ENCODE results near the gene ZNF654.
"Not testable (repeated sequence)": the region's sequence is repeated elsewhere in the genome, so short reads cannot be mapped to it uniquely, and the experiment has no call there.

The ZNF654 gene

DNA sequence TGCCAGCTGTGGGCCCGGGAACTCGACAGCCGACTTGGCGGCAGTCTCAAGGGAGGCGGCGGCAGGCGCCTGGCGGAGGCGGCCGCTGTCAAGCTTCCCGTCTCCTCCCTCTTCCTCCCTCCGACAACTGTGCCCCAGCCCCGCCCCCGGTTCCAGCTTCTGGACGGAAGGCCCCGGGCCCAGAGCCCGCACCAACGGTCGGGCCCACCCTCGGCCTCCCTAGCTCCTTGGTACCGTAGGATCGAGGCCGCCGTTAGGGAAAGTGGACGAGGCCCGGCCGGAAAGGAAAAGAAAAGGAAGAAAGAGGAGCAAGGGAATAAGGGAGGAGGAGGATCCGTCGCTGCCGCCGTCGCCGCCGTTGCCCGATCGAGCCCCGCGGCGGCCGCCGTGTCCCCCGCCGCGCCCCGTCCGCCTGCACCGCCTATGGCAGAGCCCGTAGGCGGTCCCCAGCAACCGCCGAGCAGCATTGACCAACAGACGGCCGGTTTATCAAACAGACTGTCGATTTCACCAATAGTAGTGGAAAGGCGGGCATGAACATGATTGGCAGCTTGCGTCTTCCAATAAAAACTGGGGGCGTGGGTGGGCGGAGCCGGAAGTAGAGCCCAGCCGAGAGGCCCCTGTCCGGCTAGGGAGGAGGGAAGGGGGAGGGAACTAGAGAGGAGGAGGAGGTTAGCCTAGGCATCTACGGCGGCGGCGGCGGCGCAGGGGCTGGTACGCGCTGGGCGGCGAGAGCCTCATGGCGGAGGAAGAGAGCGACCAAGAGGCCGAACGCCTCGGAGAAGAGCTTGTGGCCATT lies at the start of gene ZNF654, which contains the start of gene CGGBP1:
Gene ZNF654 (plus strand): TSS at position 675 of the 799 bp plus-strand sequence. CDS start 65 bp downstream, at position 740.
Gene CGGBP1 (minus strand): TSS at position 425 of the 799 bp plus-strand sequence. CDS start 3,029 bp downstream, outside the sequence.
- peak; percentile 93 to 96 for DNase-seq

DNA sequence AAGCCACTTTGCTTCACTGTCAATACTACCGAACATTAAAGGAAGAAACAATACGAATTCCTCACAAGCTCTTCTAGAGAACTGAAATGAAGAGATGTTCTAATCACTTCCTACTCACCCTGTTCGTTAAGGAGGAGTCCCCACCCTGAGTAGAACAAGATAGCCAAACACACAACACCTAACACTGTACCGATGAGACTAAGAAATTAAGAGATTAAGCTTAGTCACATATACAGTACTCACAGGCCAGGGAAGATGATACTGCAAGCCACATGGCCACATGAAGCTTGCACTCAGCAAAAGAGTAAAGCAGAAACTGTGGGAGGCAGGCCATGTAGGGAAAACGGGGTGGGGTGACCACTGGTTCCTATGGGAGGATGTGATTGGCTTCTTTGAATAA lies 48.2 kb upstream of the ZNF654 start:
- no peak for DNase-seq

DNA sequence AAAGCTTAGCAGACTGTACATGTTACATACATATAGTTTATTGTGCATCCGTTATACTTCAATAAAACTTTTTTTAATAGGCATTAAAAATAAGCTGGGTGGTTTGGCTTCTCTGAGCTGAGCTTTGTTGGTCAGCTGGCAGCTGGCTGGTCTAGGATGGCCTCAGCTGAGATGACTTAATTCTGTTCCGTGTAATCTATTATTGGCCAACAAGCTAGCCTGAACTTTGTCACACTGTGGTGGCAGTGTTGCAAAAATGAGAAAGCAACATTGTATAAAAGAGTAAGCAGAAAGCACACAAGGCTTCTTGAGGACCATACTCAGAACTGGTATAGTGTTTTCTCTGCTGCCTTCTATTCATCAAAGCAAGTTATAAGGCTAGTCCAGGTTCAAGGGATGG lies 45.5 kb upstream of the ZNF654 start:
- DNase-seq, result no peak

DNA sequence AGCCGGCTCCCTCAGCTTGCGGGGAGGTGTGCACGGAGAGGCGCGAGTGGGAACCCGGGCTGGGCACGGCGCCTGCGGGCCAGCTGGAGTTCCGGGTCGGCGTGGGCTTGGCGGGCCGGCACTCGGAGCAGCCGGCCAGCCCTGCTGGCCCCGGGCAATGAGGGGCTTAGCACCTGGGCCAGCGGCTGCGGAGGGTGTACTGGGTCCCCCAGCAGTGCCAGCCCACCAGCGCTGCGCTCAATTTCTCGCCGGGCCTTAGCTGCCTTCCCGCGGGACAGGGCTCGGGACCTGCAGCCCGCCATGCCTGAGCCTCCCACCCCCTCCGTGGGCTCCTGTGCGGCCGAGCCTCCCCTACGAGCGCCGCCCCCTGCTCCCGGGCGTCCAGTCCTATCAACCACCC lies 43.4 kb upstream of the ZNF654 start:
- DNase-seq, result not testable (repeated sequence)

DNA sequence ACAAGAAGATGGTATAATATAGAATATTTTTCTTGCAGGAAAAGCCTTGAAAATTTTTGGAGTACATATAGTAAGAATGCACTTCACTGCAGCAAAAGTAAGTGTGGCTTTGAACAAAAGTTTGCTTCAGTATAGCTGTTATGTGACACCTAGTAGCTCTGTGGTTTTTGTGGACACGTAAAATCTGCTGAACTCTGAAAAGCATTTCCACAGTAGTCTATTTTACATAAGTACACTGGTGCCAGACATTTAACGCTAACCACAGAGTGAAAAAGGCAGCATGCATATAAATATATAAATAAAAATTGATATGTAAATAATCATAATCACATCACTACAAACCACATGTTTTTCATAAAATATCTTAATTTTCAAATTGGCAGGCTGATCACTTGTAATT lies 40.0 kb upstream of the ZNF654 start:
- peak; percentile 79 to 83 for DNase-seq

DNA sequence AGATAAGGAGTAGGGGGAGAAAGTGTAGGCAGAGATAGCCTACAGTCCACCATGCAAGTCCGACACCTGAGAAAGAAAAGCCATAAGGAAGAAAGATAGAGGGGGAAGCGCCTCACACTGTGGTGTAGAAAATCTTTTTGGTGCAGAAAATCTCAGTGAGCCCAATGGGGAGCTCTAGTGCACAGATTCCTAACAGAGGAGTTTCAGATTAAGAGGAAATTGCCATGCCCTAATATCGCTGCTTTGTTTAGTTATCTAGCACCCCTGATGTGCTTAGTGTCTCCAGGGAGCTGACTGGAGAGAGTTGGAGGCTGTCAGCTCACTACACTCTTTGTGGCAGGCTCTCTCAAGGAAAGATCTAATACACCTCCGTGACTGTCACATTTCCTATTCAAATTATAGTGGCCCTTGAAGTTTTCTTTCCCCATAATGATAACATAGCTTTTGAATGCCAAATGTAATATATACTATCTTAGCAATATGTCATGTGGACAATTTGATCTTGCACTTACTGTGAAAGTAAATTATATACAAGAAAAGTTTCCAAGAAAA lies 34.0 kb upstream of the ZNF654 start:
- no peak for DNase-seq

DNA sequence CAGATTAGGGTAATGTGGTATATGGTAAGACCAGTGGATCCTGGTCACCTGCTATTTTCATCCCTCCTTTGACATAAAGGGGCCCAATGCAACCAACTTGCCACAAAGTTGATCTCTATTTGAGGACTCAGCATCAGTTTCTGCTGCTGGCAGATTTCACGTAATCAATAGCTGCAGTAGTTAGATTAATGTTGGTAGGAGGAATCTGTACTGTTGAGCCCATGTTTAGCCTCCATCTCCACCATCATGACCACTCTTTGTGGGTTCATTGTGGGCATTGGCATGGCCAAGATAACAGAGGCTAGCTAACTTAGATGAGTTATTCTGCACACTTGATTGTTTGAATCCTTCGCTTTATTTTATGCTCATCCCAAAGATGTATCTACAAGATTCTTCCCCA lies 30.2 kb upstream of the ZNF654 start:
- no peak for DNase-seq

DNA sequence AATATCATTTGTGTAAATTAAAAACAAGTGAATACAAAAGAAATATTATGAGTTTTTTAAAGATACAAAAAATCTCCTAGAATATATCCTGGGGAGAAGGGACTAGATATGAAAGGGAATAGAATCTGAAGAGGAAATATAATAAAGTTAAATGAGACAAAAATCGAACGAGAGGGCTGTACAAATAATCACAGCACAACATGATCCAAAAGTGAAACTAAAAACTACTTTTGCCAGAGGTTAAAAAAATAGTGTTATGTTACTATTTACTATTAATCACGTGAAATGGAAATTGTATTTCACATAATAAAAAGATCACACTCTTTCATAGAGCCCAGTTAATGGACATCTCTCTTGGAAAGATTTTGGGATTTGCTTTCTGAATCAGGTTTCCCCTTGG lies 28.8 kb upstream of the ZNF654 start:
- no peak for DNase-seq

DNA sequence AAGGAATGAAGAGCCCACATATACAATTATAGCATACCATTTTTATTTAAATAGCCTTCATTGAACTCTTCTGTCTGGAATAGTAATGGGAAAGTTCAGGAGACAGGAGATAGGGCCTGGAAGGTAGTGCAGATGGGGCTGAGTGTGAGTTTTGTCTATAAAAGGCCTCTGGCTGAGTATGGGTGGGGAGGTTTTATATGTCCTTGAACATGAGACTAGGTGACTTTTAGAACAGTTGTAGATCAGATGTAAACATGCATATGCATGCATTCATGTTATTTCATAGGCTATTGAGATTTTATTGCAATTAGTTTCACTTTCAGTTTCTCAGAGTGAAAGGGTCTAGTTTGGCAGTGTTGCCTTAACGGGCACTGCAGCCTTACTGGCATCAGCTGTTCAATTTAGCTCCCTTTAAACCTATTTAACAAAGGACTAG lies 27.4 kb upstream of the ZNF654 start:
- DNase-seq, result no peak

DNA sequence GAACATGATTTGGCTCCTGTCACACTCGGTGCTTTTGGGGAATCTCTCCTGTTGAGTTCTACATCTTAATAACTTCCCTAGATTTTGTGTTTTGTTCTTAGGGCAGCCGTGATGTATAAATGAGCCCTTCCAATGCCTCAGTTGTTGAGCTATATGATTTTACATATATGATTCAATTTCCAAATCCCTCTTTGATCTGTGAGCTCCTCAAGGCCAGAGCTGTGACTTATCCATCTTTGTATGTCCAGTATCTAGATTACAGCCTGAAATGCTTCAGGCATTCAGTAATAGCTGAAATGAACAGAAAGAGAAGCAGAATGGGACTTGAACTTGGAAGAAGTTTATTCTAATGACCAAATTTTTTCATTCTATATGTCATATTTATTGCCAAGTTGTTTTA lies 26.8 kb upstream of the ZNF654 start:
- no peak for DNase-seq

DNA sequence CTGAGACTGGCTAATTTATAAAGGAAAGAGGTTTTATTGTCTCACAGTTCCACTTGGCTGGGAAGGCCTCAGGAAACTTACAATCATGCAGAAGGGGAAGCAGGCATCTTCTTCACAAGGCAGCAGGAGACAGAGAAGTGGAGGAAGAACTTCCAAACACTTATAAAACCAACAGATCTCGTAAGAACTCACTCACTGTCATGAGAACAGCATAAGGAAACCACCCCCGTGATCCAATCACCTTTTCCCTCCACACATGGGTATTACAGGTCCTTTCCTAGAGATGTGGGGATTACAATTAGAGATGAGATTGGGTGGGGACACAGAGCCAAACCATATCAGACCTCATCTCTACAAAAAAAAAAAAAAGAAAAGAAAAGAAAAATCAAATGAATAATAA lies 26.0 kb upstream of the ZNF654 start:
- no peak for DNase-seq

DNA sequence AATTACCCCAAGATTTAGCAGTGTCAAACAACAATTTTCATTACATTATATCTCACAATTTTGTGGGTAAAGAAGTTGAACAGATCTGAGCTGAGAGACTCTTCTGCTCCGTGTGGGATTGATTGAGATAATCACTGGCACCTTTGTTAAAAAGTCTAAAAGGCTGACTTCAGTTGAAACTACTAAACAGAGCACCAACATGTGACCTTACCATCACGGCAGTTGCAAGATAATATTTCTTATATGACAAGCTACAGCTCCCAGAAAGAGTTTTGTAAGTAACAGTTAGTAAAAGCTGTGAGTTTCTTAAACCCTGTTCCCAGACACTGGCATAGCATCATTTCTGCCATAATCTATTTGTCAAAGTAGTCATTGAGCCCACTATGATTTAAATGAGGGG lies 25.2 kb upstream of the ZNF654 start:
- DNase-seq, result no peak

DNA sequence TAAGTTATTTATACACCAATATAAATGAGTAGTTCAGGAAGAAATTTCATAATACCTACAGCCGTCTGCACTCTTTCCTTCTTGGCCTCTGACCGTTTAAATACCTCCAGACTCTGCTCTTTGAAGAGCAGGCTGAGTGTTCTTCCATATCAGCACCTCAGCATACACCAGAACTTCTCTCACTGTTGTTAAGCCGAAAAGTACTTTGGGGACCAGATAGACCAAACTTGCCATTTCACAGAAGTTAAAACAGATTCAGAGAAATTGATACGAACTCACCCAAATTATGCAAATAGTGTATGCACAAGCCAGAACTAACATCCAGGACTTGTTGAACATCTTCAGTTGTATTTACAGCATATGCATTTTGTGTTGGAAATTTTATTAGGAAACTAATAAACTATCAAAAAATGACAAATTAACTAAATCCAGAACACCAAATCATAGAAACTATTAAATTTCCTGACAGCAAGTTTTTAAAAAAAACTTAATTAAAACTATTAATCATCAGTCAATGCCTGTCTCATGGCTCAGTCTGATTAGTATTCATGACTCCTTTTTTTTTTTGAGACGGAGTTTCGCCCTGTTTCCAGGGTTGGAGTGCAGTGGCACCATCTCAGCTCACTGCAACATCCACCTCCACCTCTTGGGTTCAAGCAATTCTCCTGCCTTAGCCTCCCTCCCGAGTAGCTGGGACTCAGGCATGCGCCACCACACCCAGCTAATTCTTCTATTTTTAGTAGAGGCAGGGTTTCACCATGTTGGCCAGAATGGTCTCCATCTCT lies 24.4 kb upstream of the ZNF654 start:
- no peak for DNase-seq

DNA sequence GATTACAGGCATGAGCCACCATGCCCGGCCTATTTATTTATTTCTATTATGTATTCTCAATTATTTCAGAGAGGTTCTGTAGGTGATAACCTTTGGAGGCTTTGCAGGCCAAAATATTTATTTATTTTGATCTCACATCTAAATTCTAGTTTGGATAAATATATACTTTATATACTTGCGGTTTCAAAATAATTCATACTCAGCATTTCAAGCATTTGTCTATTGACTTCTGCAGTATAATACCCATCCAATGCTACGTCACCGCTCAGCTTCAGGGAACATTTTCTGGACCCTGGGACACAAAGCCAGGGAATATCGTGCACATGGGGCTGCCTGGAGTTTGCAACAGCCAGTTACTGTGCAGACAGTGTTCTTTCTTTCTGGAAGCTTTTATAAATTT lies 22.8 kb upstream of the ZNF654 start:
- no peak for DNase-seq

DNA sequence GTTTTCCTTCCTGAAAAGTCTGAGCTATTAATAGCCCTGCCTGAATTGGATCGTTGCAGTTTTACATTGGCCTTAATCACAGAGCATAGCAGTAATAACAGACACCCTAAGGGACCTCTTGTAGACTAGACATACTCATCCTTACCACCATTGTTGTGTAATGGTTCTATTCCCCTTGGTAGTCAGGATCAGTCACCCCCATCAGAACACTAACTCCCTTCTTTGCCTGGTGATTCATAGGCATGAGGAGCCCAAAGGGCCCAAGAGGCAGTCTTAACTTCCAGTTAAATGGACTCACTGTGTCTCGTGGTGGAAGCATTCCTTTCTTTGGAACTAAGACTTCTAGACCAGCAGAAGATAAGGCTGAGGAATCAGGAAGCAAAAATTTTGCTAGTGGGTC lies 20.5 kb upstream of the ZNF654 start:
- DNase-seq, result no peak

DNA sequence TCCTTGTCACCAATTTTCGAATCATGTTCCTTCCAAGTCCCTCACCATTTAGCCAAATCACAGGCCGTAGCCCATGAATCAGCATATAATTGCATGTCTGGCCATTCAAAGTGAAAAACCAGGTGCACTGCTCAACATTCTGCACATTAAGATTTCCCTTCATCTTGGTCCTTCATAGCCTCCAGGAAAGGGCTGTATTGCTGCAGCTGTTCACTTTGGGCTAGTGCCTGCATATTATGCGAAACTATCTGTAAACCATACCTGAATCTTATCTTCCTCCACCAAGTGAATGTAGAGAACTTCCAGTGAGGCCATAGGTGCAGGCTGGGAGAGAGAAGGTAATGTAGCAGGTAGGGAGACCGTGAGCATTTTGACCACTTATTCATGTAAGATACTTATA lies 18.5 kb upstream of the ZNF654 start:
- DNase-seq, result no peak

DNA sequence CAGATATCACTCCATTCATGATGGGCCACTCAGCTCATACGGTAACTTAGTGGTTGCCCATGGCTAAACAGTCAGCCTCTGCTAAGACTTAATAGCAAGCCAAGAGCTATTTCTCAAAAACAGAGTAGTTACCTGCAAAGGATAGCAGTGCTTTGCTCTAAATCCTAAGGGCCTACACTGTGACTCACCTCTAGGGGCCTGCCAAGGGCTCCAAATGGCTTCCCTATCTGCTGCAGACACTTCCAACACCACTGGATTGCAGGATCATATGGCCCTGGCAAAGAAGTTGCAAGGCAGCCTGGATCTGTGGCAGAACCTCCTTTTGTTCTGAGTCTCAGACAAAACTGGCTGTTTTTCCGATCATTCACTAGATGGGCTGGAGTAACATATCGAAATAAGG lies 18.1 kb upstream of the ZNF654 start:
- DNase-seq, result no peak

DNA sequence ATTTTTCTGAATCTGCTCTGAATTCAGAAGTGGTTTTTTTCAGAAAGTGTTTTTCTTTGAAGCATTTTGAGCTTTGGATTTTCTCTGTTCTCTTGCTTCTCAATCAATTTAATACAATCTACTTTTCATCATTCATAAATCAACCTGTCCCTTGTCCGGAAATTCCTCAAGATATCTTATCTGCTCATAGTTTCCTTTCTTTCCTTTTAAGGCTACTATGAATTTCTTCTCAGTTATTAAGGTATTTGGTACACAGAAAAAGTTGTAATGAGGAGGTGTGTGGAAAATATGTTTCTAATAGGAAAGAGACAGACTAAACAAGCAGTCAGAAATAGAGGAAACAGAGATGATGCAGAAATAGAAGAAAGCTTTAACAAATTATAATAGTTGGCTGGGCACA lies 14.6 kb upstream of the ZNF654 start:
- no peak for DNase-seq

DNA sequence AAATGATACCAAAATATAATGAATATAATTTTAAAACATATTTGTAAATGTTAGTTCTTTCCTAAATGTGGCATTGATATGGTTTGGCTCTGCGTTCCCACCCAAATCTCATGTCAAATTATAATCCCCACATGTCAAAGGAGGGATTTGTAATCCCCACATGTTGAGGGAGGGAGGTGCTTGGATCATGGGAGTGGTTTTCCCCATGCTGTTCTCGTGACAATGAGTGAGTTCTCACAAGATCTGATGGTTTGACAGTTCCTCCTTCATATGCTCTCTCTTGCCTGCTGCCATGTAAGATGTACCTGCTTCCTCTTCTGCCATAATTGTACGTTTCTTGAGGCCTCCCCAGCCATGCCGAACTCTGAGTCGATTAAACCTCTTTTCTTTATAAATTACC lies 12.3 kb upstream of the ZNF654 start:
- no peak for DNase-seq

DNA sequence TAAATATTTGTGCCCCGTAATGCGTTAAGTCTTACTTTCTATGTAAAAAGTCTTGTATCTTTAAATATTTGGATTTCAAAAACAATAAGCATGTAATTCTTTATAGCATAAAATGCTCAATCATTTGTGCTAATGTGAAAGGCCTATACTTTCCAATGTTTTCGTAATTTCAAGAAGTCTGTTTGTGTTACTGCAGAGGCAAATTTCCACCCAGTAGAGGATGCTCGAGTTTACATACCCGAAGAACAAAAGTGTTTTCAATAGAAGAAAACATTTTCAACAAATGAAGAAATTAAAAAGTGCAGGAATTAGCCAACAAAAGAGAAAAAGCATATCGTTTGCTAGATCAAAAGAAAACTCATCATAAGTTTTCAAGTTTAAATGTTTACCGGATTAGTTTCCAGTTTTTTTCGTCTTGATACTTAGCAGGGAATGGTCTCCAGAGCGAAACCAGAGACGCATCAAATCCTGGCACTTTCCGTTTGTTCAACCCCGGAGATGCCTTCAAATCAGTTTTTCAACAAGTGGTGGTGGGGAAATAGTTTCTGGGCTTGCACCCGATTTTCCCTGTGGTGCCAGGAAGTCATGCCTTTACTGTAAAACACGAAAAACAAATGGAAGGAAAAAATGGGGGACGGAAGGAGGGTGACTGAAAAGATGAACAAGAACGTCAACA lies 1.3 kb upstream of the ZNF654 start:
- no peak for DNase-seq

DNA sequence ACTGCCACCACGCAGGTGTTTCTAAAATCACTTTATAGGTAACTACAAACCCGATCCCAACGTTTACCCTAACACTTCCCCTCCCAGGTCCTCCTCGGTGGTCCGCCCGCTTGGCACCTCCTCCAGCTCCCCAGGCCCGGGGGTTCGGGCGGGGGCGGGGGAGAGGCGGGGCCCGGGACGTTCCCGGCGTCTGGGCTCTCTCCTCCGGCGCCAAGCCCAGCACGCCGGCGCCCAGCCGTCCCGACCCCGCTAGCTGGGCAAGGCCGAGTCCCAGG lies 812 bp upstream of the ZNF654 start:
- DNase-seq, result no peak

DNA sequence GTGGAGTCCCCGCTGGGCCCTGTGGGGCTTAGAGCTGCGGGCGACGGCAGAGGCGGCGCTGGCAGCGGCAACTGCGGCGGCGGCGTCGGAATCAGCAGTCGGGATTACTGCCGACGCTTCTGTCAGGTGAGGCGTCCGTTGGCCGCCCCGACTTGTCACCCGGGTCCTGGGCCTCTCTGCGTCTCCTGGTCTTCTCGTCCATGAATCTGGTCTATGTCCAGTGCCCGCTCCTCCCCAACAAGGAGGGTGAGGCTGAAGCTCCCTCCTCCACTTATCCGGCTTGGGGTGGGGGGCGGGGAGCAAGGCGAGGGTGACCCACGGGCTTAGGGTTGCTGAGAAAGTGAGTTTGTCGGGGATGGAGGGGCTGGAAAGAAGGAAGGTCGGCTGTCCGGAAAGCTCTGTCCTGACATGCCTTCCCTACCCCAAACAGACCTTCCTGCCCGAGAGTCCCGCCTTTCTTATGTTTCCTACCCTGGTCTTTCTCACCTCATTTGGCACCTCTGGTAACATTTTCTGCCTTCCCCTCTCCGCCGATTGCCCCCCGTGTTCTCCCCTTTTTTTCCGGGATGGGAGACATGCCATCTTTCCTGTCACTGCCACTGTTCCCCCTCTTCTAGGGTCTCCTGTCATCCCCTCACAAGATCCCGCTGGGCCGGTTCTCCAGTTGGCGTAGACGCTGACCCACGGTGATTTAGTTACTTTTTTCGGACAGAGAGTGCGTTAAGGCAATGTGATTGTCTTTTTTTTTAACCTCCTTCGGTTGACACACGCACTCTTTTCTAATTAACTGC lies 520 bp downstream of the ZNF654 start:
- DNase-seq, result peak in 1 of 2 experiments; percentile 79

DNA sequence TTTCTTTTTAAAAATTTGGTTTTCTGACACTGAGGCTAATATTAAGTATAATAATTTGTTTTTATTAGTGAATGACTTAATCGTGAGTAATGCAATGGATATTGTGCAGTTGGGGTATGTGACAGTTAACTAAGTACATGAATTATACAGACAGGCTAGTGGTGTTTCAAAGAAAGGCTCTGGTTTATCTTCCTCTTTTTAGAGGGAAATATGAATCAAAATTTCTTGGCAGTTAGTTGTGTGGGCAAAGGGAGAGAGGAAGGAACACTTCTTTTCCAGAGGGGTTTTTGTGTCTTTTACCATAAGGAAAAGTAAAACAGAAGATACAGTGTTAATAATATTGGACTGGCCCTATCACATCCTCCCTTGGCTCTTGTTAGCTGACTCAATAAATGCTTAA lies 2.7 kb downstream of the ZNF654 start:
- no peak for DNase-seq
